Endothelial cell of umbilical vein (primary cell): ENCODE results near the gene TSPAN14. TPM values are rescaled to one million over a fixed set of nuclear protein-coding genes. Genes with fewer than 3 reads are reported as not detected.

Experiments
- BruUV-seq: library from RNA; stranded (reverse); fragments of 400-500 nt; replicated peaks from 2 replicates; lab custom pipeline; 2021; lab: Mats Ljungman, UMichigan
- CTCF ChIA-PET: fragments of 300-600, 350-600 bp; sonication (Branson Sonifier 250); formaldehyde crosslinking; loops from one replicate; lab custom pipeline; 2021; ENCODE audit warnings: antibody characterized with exemption, inconsistent platforms; lab: Charles Lee
- POLR2A ChIA-PET: fragments of 300-600, 350-600 bp; sonication (Branson Sonifier 250); formaldehyde crosslinking; loops from one replicate; lab custom pipeline; 2021; ENCODE audit warnings: antibody characterized with exemption, inconsistent platforms; lab: Charles Lee
- DNase-seq: peaks from one replicate; pipeline ENCODE4 v3.0.0-alpha.2; 2011; ENCODE audit warnings: low read depth, low spot score
- FAIRE-seq: peaks from 2 replicates; lab custom pipeline; 2011; peaks lifted over from hg19 to GRCh38; lab: Jason Lieb, UNC
- H2AFZ ChIP-seq: 2 replicates; pipeline ENCODE4 v1.6.0; 2012; ENCODE audit warnings: low read depth, low read length, control low read depth, inconsistent platforms
- H3K27ac ChIP-seq: 2 replicates; pipeline ENCODE4 v1.5.1; 2011; ENCODE audit warnings: low read depth, mild to moderate bottlenecking, control low read depth, low read length, moderate library complexity; ENCODE audit not compliant: insufficient read depth
- H3K27me3 ChIP-seq, 2 experiments: 2 replicates each; pipeline versions ENCODE4 v1.6.0 to v1.6.1; 2011; ENCODE audit warnings: low read length in 2 of 2, mixed read lengths in 1 of 2; ENCODE audit not compliant: control insufficient read depth in 2 of 2, insufficient read depth in 2 of 2
- H3K36me3 ChIP-seq, 2 experiments: 2 replicates in 1 of 2; 3 replicates in 1 of 2; pipeline ENCODE4 v1.5.1; 2011; ENCODE audit warnings: low read length in 2 of 2, mild to moderate bottlenecking in 1 of 2, moderate library complexity in 1 of 2; ENCODE audit not compliant: control insufficient read depth in 2 of 2, insufficient read depth in 2 of 2; ENCODE audit errors: extremely low read depth in 1 of 2
- H3K4me1 ChIP-seq: 3 replicates; pipeline ENCODE4 v1.5.1; 2011; ENCODE audit warnings: mild to moderate bottlenecking, low read length; ENCODE audit not compliant: control insufficient read depth, insufficient read depth; ENCODE audit errors: extremely low read depth
- H3K4me2 ChIP-seq: 2 replicates; pipeline ENCODE4 v1.6.1; 2011; ENCODE audit warnings: low read length, control low read depth, mixed read lengths; ENCODE audit not compliant: insufficient read depth
- H3K4me3 ChIP-seq, 3 experiments: fragments of 200-600 bp in 1 of 3; sonication (generic), shearing (Covaris generic) in 1 of 3; replicated peaks in 1 of 3; 2 replicates each; pipeline ENCODE4 v1.5.1; 2011 to 2016; ENCODE audit warnings: control low read depth in 3 of 3, low read length in 3 of 3, mild to moderate bottlenecking in 2 of 3, inconsistent platforms in 1 of 3, low read depth in 1 of 3, moderate library complexity in 1 of 3; ENCODE audit not compliant: insufficient read depth in 1 of 3
- H3K79me2 ChIP-seq: 2 replicates; pipeline ENCODE4 v1.6.0; 2012; ENCODE audit warnings: low read length, inconsistent platforms; ENCODE audit not compliant: control insufficient read depth, insufficient read depth
- H3K9ac ChIP-seq: replicated peaks from 2 replicates; pipeline ENCODE3; 2011; ENCODE audit warnings: low read length, control low read depth; ENCODE audit not compliant: insufficient read depth; ENCODE audit errors: extremely low read depth
- H3K9me1 ChIP-seq: replicated peaks from 3 replicates; pipeline ENCODE4 v1.6.0; 2011; ENCODE audit warnings: mild to moderate bottlenecking, low read length; ENCODE audit not compliant: control insufficient read depth, insufficient read depth; ENCODE audit errors: extremely low read depth
- H3K9me3 ChIP-seq: replicated peaks from 2 replicates; pipeline ENCODE4 v1.5.1; 2012; ENCODE audit warnings: low read length, inconsistent platforms; ENCODE audit not compliant: control insufficient read depth, insufficient read depth
- H4K20me1 ChIP-seq: replicated peaks from 2 replicates; pipeline ENCODE3; 2011; ENCODE audit warnings: mild to moderate bottlenecking, low read length; ENCODE audit not compliant: control insufficient read depth, insufficient read depth; ENCODE audit errors: extremely low read depth
- EZH2 ChIP-seq: IDR thresholded peaks from 2 replicates; pipeline ENCODE4 v1.6.1; 2012; ENCODE audit warnings: borderline replicate concordance, low read depth, mild to moderate bottlenecking, moderate library complexity, low read length, inconsistent platforms; ENCODE audit not compliant: severe bottlenecking
- FOS ChIP-seq: IDR thresholded peaks from 2 replicates; pipeline ENCODE4 v1.6.1; 2011; ENCODE audit warnings: mild to moderate bottlenecking, low read length, moderate library complexity, borderline replicate concordance; ENCODE audit not compliant: insufficient read depth
- GATA2 ChIP-seq: IDR thresholded peaks from 2 replicates; pipeline ENCODE4 v1.7.0; 2011; ENCODE audit warnings: low read depth, mild to moderate bottlenecking, moderate library complexity, mixed read lengths, low read length; ENCODE audit not compliant: insufficient read length, insufficient read depth
- JUN ChIP-seq: IDR thresholded peaks from 2 replicates; pipeline ENCODE4 v1.6.1; 2011; ENCODE audit warnings: borderline replicate concordance, low read depth; ENCODE audit not compliant: insufficient read length, insufficient read depth
- MAX ChIP-seq: IDR thresholded peaks from 2 replicates; pipeline ENCODE4 v1.6.1; 2011; ENCODE audit not compliant: insufficient read depth, insufficient read length
- MYC ChIP-seq: IDR thresholded peaks from one replicate; pipeline ENCODE4 v1.6.1; 2011; ENCODE audit warnings: mild to moderate bottlenecking, low read depth, low read length
- POLR2A ChIP-seq: IDR thresholded peaks from 2 replicates; pipeline ENCODE4 v1.6.1; 2012; ENCODE audit warnings: low read depth, mild to moderate bottlenecking, control low read depth, low read length
- POLR2AphosphoS5 ChIP-seq: IDR thresholded peaks from 2 replicates; pipeline ENCODE4 v1.6.1; 2012; ENCODE audit warnings: low read depth, mild to moderate bottlenecking, control low read depth, low read length, moderate library complexity; ENCODE audit not compliant: insufficient read depth
- dilution Hi-C: fragments of 300-500 bp; cut with MboI; formaldehyde crosslinking; loops from one replicate; pipeline ENCODE4 v1.15.0; 2019; ENCODE audit warnings: low sequenced_read_pairs; ENCODE audit not compliant: extremely low pct_ligation_motif_present
- intact Hi-C: fragments of 100-400 bp; cut with micrococcal nuclease; formaldehyde crosslinking; loops from one replicate; pipeline ENCODE4 v1.10.0; 2022
- polyA plus RNA-seq, 4 experiments: library from polyadenylated mRNA; depleted of rRNA in 3 of 4; stranded (reverse) in 3 of 4; unstranded in 1 of 4; fragments of >200 nt; gene quantifications; 2 replicates each; pipeline versions ENCODE4 v1.2.1 to v1.2.3, GENCODE V29; 2011 to 2012; ENCODE audit warnings: missing spikeins in 1 of 4
- total RNA-seq: library from RNA; stranded (reverse); gene quantifications from 2 replicates; pipeline ENCODE4 v1.2.3, GENCODE V29; 2021
- TF ChIP-seq, protein P1 (sequence below), 2 donors: IDR thresholded peaks; 1 replicate in 1 of 2; 2 replicates in 1 of 2; pipeline ENCODE4 v1.5.1; 2011; ENCODE audit warnings: low read length in 2 of 2, mild to moderate bottlenecking in 2 of 2, moderate library complexity in 2 of 2, control low read depth in 1 of 2, inconsistent platforms in 1 of 2, low read depth in 1 of 2; ENCODE audit not compliant: insufficient read depth in 1 of 2; ENCODE audit errors: extremely low read depth in 1 of 2

TSPAN14 gene
- total and polyA plus RNA-seq, 2 donors (not counting 3 experiments of a cell fraction or from before 2014, with no cell fraction given): 210 to 242 TPM

DNA sequence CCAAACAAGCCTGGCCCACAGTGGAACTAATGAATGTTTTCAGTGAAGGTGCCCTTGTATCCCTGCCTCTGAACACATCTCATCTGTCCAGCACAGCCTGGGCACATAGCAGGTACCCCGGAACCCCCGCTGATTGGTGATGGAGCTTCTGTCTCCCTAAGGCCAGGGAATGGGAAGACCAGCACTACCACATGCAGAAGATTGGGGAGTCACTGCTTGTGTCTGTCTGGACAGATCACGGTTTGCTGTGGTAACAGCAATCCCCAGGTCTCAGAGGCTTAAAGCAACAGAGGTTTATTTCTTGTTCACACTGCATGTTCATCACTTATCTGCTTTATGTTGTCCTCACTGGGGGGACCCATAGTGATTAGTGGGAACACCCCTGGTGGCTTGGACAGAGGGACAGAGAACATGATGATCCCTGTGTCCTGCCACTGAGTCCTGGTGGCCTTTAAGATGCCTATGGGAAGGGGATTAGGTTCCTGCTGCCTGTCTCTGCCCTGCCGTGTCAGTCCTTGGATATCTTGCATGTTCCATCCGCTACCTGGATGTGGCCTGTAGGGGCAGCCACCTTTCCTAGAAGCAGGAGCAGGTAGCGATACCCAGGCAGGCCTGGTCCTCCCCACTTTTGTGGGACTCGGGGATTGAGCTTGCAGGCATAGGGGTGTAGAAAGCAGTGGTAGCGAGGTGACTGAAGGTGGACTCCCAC, 3.6 kb downstream of the TSPAN14 start:
- no peak for DNase-seq
- CTCF ChIA-PET: interaction anchor here (0.9 to 37.4 kb wide), 3 partner anchors 8 to 48 kb away, joined by 4 to 1118 read pairs (median 17); no protein-coding TSS in a partner anchor
- Histone ChIP-seq H2AFZ (no peak overlapping the region), H4K20me1 (peaks cover 4% of the 10 kb centered on the region), H3K36me3 (peaks cover 4 to 6% of the 10 kb centered on the region in 2 experiments), H3K9ac (no peak overlapping the region), H3K4me3 (no peak overlapping the region), H3K79me2 (peaks cover 90% of the 10 kb centered on the region), H3K9me3 (no peaks in the 10 kb centered on the region), H3K9me1 (no peaks in the 10 kb centered on the region), H3K4me1 (peaks cover 76% of the 10 kb centered on the region), H3K4me2 (peak overlapping the region; percentile 53), H3K27ac (no peak overlapping the region), H3K27me3 (no peaks in the 10 kb centered on the region)
- BruUV-seq: no TSS peak
- TF ChIP-seq, protein P1, sequence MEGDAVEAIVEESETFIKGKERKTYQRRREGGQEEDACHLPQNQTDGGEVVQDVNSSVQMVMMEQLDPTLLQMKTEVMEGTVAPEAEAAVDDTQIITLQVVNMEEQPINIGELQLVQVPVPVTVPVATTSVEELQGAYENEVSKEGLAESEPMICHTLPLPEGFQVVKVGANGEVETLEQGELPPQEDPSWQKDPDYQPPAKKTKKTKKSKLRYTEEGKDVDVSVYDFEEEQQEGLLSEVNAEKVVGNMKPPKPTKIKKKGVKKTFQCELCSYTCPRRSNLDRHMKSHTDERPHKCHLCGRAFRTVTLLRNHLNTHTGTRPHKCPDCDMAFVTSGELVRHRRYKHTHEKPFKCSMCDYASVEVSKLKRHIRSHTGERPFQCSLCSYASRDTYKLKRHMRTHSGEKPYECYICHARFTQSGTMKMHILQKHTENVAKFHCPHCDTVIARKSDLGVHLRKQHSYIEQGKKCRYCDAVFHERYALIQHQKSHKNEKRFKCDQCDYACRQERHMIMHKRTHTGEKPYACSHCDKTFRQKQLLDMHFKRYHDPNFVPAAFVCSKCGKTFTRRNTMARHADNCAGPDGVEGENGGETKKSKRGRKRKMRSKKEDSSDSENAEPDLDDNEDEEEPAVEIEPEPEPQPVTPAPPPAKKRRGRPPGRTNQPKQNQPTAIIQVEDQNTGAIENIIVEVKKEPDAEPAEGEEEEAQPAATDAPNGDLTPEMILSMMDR (IDR thresholded peaks at IDR 0.05; ENCODE audit: extremely low read depth in 1 of 2, insufficient read depth in 1 of 2, low read depth in 1 of 2, low read length in 2 of 2): no peak
- no peak for TF ChIP-seq FOS
- TF ChIP-seq POLR2AphosphoS5: no peak
- TF ChIP-seq GATA2: no peak
- no peak for TF ChIP-seq MAX
- TF ChIP-seq JUN: no peak
- TF ChIP-seq POLR2A: no peak
- TF ChIP-seq EZH2: no peak
- TF ChIP-seq MYC: no peak
- intact Hi-C loops (no loop called here), dilution Hi-C loops (no loop called here)
- FAIRE-seq: peak; percentile 8
- POLR2A ChIA-PET: no interaction called here
